ENCODE data around the gene KHDC3L.
A peak's percentile ranks its signal among the peaks of the same experiment; 100 is the strongest.

The KHDC3L gene, protein sequence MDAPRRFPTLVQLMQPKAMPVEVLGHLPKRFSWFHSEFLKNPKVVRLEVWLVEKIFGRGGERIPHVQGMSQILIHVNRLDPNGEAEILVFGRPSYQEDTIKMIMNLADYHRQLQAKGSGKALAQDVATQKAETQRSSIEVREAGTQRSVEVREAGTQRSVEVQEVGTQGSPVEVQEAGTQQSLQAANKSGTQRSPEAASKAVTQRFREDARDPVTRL

DNA sequence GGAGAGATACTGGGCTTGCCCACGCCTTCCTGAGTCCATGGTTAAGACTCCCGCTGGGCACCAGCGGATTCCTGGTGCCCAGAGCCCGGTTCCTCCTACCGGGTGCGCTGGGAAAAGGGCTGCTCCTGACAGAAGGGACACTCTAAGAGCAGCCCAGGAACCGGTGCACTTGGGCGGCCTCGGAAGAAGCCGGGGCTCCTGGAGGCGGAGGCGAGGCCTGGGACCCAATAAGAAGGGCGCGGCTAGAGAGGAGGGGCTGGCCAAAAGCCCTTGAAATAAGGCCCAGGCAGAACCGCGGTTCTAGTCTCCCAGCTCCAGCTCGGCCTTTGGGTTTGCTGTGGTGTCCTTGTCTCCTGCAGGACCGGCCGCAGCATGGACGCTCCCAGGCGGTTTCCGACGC is at the start of gene KHDC3L:
TSS of gene KHDC3L (plus strand) at position 301 of the 400 bp plus-strand sequence. CDS start at position 373, 72 bp downstream.
- H3K4me3 ChIP-seq (ENCODE audit: low read depth, low read length) = no peak within 1 kb of the TSS
- TF ChIP-seq, protein P1, sequence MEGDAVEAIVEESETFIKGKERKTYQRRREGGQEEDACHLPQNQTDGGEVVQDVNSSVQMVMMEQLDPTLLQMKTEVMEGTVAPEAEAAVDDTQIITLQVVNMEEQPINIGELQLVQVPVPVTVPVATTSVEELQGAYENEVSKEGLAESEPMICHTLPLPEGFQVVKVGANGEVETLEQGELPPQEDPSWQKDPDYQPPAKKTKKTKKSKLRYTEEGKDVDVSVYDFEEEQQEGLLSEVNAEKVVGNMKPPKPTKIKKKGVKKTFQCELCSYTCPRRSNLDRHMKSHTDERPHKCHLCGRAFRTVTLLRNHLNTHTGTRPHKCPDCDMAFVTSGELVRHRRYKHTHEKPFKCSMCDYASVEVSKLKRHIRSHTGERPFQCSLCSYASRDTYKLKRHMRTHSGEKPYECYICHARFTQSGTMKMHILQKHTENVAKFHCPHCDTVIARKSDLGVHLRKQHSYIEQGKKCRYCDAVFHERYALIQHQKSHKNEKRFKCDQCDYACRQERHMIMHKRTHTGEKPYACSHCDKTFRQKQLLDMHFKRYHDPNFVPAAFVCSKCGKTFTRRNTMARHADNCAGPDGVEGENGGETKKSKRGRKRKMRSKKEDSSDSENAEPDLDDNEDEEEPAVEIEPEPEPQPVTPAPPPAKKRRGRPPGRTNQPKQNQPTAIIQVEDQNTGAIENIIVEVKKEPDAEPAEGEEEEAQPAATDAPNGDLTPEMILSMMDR (IDR thresholded peaks at IDR 0.05; ENCODE audit: insufficient read depth, low read depth, low read length, missing control alignments) = no peak
- no peak for DNase-seq (ENCODE audit: low read depth)

DNA sequence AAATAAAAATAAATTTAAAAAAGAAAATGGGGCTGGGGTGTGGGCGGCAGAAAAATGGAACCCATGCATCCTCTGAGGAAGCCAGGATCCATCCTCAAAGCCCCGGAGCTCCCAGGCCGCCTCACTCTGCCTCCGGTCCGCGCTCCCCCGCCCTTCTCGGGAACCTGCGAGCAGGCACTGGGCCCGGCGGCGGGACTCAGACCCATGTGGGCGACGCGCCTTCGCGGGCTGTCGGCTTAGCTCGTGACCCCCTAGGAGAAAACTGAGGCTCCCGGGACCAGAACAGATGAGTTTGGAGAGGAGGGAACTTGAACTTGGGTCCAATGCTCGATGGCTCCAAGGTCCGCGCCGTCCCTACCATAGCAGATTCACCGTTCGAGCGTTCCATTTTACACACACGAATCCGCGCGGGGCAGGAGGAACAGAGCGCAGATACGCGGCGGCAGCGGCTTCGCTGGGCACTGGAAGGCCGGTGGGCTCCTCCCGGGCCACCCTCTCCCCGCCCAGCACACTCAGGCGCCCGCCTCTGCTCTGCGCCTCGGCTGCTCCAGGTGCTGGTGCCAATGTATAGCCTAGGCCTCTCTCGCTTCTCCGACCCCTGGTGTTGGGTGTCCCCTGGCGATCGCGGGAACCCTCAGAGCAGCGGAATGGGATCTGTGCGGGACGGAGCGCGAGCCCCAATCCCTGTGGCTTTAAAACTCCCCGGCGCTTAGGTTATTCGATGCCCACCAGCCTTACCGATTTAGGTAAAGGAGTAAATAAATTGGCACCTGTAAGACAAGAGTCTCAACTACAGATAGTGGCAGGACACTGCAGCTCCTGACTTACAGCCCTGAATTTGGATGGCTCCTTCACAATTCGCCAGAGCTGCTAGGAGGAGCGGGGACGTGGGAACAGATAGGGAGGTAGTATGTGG is 47.6 kb upstream of the KHDC3L start:
- DNase-seq (ENCODE audit: low read depth) = no peak
- TF ChIP-seq, protein P1 (IDR thresholded peaks at IDR 0.05; ENCODE audit: insufficient read depth, low read depth, low read length, missing control alignments) = no peak
- no peak overlapping the region for H3K4me3 ChIP-seq (ENCODE audit: low read depth, low read length)

DNA sequence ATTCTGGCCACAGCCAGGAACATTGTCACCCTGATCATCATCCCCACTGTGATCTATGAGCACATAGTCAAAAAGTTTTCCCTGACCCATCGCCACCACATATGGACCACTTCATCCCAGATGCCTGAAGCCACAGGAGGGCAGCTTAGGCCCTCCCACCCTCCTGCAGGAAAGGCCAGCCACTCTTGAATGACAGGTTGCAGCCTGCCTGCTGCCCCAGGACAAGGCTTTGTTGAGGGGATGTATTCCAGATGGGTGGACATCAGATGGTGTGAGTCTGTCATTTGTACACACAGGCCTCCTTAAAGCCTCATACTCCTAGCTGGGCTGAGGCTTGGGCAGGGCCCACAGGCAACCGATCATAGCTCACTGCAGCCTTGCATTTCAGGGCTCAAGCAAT is 39.1 kb upstream of the KHDC3L start:
- DNase-seq (ENCODE audit: low read depth) = no peak
- H3K4me3 ChIP-seq (ENCODE audit: low read depth, low read length) = no peak overlapping the region
- TF ChIP-seq, protein P1 (IDR thresholded peaks at IDR 0.05; ENCODE audit: insufficient read depth, low read depth, low read length, missing control alignments) = no peak

DNA sequence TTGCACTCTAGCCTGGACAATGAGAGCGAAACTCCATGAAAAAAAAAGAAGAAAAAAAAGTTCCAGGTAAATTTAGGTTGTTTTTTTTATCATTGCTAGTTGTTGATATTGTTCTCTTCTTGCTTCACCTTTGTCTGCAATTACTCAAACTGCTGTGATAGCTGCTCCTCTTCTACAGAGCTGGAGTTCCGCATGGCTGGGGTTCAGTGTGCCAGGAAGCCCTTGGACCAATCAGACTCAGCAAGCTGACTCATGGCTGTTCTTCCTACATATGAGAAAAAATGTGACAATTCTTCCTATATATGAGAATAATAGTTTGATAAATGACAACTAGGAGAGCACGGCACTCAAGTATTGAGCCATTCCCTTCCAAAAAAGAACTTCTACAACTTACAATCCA is 36.8 kb upstream of the KHDC3L start:
- H3K4me3 ChIP-seq (ENCODE audit: low read depth, low read length) = no peak overlapping the region
- DNase-seq (ENCODE audit: low read depth) = no peak

DNA sequence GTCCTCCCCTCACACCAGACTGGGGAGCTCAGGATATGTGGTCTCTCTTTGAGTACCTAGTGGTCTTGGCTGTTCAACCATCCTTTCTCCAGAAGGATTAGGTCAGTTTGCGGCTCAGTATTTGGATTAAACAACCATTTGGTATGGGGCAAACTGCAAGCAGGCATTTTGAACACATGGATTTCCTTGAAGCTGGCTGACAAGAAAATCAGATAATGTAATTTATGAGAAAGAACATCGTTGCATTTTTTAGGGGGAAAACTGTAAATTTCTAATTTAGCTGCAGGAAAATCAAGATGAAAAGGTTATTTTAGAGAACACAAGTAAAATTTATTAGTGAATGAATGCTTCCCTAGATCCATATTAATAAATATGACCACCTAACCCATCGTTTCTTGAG is 33.7 kb upstream of the KHDC3L start:
- H3K4me3 ChIP-seq (ENCODE audit: low read depth, low read length) = no peak overlapping the region
- TF ChIP-seq, protein P1 (IDR thresholded peaks at IDR 0.05; ENCODE audit: insufficient read depth, low read depth, low read length, missing control alignments) = no peak
- no peak for DNase-seq (ENCODE audit: low read depth)

More for the DNA sequence above, 36.8 kb upstream of the KHDC3L start:
- TF ChIP-seq, protein P1 (IDR thresholded peaks at IDR 0.05; ENCODE audit: insufficient read depth, low read depth, low read length, missing control alignments) = no peak

DNA sequence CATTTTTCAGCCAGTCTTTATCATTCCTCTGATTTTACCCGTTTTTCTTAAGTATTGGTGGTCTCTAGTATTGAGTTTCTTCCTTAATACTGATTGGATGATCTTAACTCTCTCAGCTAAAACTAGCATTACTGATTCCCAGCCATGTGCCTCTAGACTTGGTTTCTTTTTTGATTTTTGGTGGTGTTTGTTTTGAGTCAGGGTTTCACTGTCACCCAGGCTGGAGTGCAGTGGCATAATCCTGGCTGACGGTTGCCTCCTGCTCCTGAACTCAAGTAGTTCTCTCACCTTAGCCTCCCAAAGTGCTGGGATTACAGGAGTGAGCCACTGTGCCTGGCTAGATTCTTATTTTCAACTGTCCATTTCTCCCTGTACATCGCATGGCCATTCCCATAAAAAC is 33.3 kb upstream of the KHDC3L start:
- peak; percentile 38 for DNase-seq (ENCODE audit: low read depth)
- TF ChIP-seq, protein P1 (IDR thresholded peaks at IDR 0.05; ENCODE audit: insufficient read depth, low read depth, low read length, missing control alignments) = no peak
- no peak overlapping the region for H3K4me3 ChIP-seq (ENCODE audit: low read depth, low read length)

All from GM12865 (cell line).